Measurements from ENCODE around the gene PSKH1. TPM values are rescaled to one million over a fixed set of nuclear protein-coding genes. Genes with fewer than 3 reads are reported as not detected.

PSKH1 gene
- total and polyA plus RNA-seq, 9 of the 15 experiments (the other 6 are each of a cell fraction or from before 2014, with no cell fraction given) = 0.96 to 20.9 (median 9.4) TPM

- TF ChIP-seq PHB2 (IDR thresholded peaks at IDR 0.05; ENCODE audit: low read depth) = no peak
- TF ChIP-seq FOXJ2 (tag; IDR thresholded peaks at IDR 0.05) = no peak
- no peak for TF ChIP-seq AFF1 (IDR thresholded peaks at IDR 0.05; ENCODE audit: low read depth in 1 of 2, partially characterized antibody in 2 of 2)
- TF ChIP-seq NR2C2 (CRISPR knock-in tag; IDR thresholded peaks at IDR 0.05) = no peak
- no peak for TF ChIP-seq NR2C2 (tag; IDR thresholded peaks at IDR 0.05)
- TF ChIP-seq MYNN (IDR thresholded peaks at IDR 0.05) = peak; percentile 55; the same call in 1 of the 2 replicates
- no peak for TF ChIP-seq MYNN (CRISPR knock-in tag; IDR thresholded peaks at IDR 0.05)
- TF ChIP-seq HDGF (IDR thresholded peaks at IDR 0.05) = no peak
- no peak for TF ChIP-seq TSHZ1 (CRISPR knock-in tag; IDR thresholded peaks at IDR 0.05)
- no peak for TF ChIP-seq DMBX1 (CRISPR knock-in tag; IDR thresholded peaks at IDR 0.05; ENCODE audit: borderline replicate concordance)
- no peak for TF ChIP-seq MYC (IDR thresholded peaks at IDR 0.05; ENCODE audit: low read depth, low read length)
- TF ChIP-seq MYC (CRISPR knock-in tag; IDR thresholded peaks at IDR 0.05; ENCODE audit: borderline replicate concordance, low read depth) = no peak
- no peak for TF ChIP-seq ZKSCAN3 (CRISPR knock-in tag; IDR thresholded peaks at IDR 0.05)
- no peak for TF ChIP-seq MECOM (CRISPR knock-in tag; IDR thresholded peaks at IDR 0.05)
- TF ChIP-seq ZNF583 (CRISPR knock-in tag; IDR thresholded peaks at IDR 0.05) = no peak
- peak; percentile 88; the same call in 1 of the 2 replicates for TF ChIP-seq ARID2 (IDR thresholded peaks at IDR 0.05)
- no peak for TF ChIP-seq LARP7 (IDR thresholded peaks at IDR 0.05)
- no peak for TF ChIP-seq BMI1 (IDR thresholded peaks at IDR 0.05; ENCODE audit: low read length)
- no peak for TF ChIP-seq CREB1 (IDR thresholded peaks at IDR 0.05)
- TF ChIP-seq CREB1 (CRISPR knock-in tag; IDR thresholded peaks at IDR 0.05) = no peak
- TF ChIP-seq FOXJ3 (CRISPR knock-in tag; IDR thresholded peaks at IDR 0.05) = no peak
- no peak for TF ChIP-seq NR0B1 (IDR thresholded peaks at IDR 0.05; ENCODE audit: partially characterized antibody)
- TF ChIP-seq TSC22D4 (tag; IDR thresholded peaks at IDR 0.05) = no peak
Measured at GRCh38 chr16:67928561-67929364, 35.7 kb downstream of the PSKH1 start (continued).
